ENCODE data around the gene HOXC12. TPM values are rescaled to one million over a fixed set of nuclear protein-coding genes. Genes with fewer than 3 reads are reported as not detected.
A peak's percentile ranks its signal among the peaks of the same experiment; 100 is the strongest.

HOXC12 gene
- total RNA-seq, 1 donor from 2014 or later = not detected

- peak overlapping the region in 2 of 3 donors; percentile 57 to 87 for H3K9ac ChIP-seq (ENCODE audit: low read depth in 1 of 3, low read length in 3 of 3)
- H3K27me3 ChIP-seq (ENCODE audit: control insufficient read depth in 3 of 3, insufficient read depth in 3 of 3, low read length in 3 of 3) = peaks cover 0 to 3% (median 2%) of the 10 kb centered on the region in 3 donors
- H3K4me1 ChIP-seq (ENCODE audit: control insufficient read depth in 3 of 3, insufficient read depth in 3 of 3, low read length in 3 of 3) = peaks cover 55 to 65% (median 58%) of the 10 kb centered on the region in 3 donors
These were observed 53.0 kb downstream of the HOXC12 start for GRCh38 chr12:54007538-54008259.

GRCh38 chr12:54008260-54008552 lies 53.5 kb downstream of the HOXC12 start:
- H3K9me3 ChIP-seq (ENCODE audit: control insufficient read depth in 3 of 3, low read length in 3 of 3) = no peaks in the 10 kb centered on the region
- peak overlapping the region in 2 of 3 donors; percentile 32 to 57 for H3K9ac ChIP-seq (ENCODE audit: low read depth in 1 of 3, low read length in 3 of 3)
- H3K27me3 ChIP-seq (ENCODE audit: control insufficient read depth in 3 of 3, insufficient read depth in 3 of 3, low read length in 3 of 3) = peaks cover 0 to 2% (median 0%) of the 10 kb centered on the region in 3 donors
- H3K36me3 ChIP-seq (ENCODE audit: control insufficient read depth in 3 of 3, insufficient read depth in 3 of 3, low read length in 3 of 3) = no peaks in the 10 kb centered on the region
- peak overlapping the region in 1 of 3 donors; percentile 6 for H3K4me3 ChIP-seq (ENCODE audit: low read length in 3 of 3)
- no peak overlapping the region for H3K27ac ChIP-seq (ENCODE audit: low read depth, low read length)
- H3K4me1 ChIP-seq (ENCODE audit: control insufficient read depth in 3 of 3, insufficient read depth in 3 of 3, low read length in 3 of 3) = peaks cover 55 to 65% (median 58%) of the 10 kb centered on the region in 3 donors

More at GRCh38 chr12:54007538-54008259, 53.0 kb downstream of the HOXC12 start:
- Histone ChIP-seq H3K27ac (ENCODE audit: low read depth, low read length) (no peak overlapping the region), H3K36me3 (ENCODE audit: control insufficient read depth in 3 of 3, insufficient read depth in 3 of 3, low read length in 3 of 3) (no peaks in the 10 kb centered on the region), H3K9me3 (ENCODE audit: control insufficient read depth in 3 of 3, low read length in 3 of 3) (no peaks in the 10 kb centered on the region), H3K4me3 (ENCODE audit: low read length in 3 of 3) (peak overlapping the region in 2 of 3 donors; percentile 0 to 6)

Small RNAs within 50 kb of the gene (small RNA-seq; reads per million reads assigned to genes)
- not detected for gene AC012531.3
- gene AC012531.4 = not detected
- 107 reads per million, percentile 96 among the genes with 10 or more reads in this experiment for gene MIR196A2
- not detected for gene RF01905
- gene RF01906 = not detected

Other genes starting within 250 kb of the HOXC12 start
- 49.1 TPM for gene CALCOCO1, start 227.5 kb upstream of the HOXC12 start, total RNA-seq
- not detected for gene CISTR, start 202.9 kb upstream of the HOXC12 start, total RNA-seq
- not detected for gene HOXC13, start 16.1 kb upstream of the HOXC12 start, total RNA-seq
- gene HOXC11, start 18.2 kb downstream of the HOXC12 start, total RNA-seq = 0.52 TPM
- gene HOTAIR, start 20.1 kb downstream of the HOXC12 start, total RNA-seq = 2.1 TPM
- 3.7 TPM for gene HOXC10, start 30.2 kb downstream of the HOXC12 start, total RNA-seq
- gene HOXC9, start 45.3 kb downstream of the HOXC12 start, total RNA-seq = 4.2 TPM
- gene HOXC8, start 54.1 kb downstream of the HOXC12 start, total RNA-seq = 0.52 TPM
- 2.6 TPM for gene HOXC6, start 73.5 kb downstream of the HOXC12 start, total RNA-seq
- gene HOXC5, start 78.1 kb downstream of the HOXC12 start, total RNA-seq = 0.52 TPM
- 1.0 TPM for gene HOXC4, start 98.9 kb downstream of the HOXC12 start, total RNA-seq
- gene SMUG1, start 234.1 kb downstream of the HOXC12 start, total RNA-seq = 27.7 TPM